ENCODE measurements around the gene AUTS2.

DNA sequence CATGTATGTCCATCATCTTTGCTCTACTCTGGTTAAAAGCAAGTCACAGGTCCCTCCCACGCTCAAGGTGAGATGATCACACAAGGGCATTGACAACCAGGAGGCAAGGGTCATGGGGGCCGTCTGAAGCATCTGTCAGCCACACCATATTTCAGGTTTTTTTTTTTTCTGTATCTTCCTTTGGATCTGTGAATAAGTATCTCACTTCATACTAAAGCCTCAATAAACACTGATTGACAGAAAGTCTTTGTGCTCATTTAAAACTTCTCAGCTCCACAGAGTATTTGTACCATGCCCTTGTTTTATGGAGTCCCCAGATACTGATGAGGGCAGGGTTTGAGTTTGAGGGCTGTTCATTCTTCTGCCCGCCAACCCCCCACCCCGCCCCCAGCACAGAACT is 45.0 kb downstream of the AUTS2 start:
- TF ChIP-seq, protein P1, sequence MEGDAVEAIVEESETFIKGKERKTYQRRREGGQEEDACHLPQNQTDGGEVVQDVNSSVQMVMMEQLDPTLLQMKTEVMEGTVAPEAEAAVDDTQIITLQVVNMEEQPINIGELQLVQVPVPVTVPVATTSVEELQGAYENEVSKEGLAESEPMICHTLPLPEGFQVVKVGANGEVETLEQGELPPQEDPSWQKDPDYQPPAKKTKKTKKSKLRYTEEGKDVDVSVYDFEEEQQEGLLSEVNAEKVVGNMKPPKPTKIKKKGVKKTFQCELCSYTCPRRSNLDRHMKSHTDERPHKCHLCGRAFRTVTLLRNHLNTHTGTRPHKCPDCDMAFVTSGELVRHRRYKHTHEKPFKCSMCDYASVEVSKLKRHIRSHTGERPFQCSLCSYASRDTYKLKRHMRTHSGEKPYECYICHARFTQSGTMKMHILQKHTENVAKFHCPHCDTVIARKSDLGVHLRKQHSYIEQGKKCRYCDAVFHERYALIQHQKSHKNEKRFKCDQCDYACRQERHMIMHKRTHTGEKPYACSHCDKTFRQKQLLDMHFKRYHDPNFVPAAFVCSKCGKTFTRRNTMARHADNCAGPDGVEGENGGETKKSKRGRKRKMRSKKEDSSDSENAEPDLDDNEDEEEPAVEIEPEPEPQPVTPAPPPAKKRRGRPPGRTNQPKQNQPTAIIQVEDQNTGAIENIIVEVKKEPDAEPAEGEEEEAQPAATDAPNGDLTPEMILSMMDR (IDR thresholded peaks at IDR 0.05 in 2 of 3, conservative IDR thresholded peaks at IDR 0.05 in 1 of 3; ENCODE audit: control insufficient read depth in 2 of 3, extremely low read depth in 1 of 3, insufficient read depth in 1 of 3, low read depth in 3 of 3, low read length in 3 of 3): no peak
- no peak for TF ChIP-seq EP300 (IDR thresholded peaks at IDR 0.05; ENCODE audit: borderline replicate concordance in 1 of 2, control insufficient read depth in 1 of 2, low read depth in 2 of 2, low read length in 2 of 2)
- no peak for TF ChIP-seq DPF2 (IDR thresholded peaks at IDR 0.05)
- TF ChIP-seq, protein P2, sequence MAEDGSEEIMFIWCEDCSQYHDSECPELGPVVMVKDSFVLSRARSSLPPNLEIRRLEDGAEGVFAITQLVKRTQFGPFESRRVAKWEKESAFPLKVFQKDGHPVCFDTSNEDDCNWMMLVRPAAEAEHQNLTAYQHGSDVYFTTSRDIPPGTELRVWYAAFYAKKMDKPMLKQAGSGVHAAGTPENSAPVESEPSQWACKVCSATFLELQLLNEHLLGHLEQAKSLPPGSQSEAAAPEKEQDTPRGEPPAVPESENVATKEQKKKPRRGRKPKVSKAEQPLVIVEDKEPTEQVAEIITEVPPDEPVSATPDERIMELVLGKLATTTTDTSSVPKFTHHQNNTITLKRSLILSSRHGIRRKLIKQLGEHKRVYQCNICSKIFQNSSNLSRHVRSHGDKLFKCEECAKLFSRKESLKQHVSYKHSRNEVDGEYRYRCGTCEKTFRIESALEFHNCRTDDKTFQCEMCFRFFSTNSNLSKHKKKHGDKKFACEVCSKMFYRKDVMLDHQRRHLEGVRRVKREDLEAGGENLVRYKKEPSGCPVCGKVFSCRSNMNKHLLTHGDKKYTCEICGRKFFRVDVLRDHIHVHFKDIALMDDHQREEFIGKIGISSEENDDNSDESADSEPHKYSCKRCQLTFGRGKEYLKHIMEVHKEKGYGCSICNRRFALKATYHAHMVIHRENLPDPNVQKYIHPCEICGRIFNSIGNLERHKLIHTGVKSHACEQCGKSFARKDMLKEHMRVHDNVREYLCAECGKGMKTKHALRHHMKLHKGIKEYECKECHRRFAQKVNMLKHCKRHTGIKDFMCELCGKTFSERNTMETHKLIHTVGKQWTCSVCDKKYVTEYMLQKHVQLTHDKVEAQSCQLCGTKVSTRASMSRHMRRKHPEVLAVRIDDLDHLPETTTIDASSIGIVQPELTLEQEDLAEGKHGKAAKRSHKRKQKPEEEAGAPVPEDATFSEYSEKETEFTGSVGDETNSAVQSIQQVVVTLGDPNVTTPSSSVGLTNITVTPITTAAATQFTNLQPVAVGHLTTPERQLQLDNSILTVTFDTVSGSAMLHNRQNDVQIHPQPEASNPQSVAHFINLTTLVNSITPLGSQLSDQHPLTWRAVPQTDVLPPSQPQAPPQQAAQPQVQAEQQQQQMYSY (CRISPR knock-in tag; IDR thresholded peaks at IDR 0.05): no peak
- TF ChIP-seq EED (IDR thresholded peaks at IDR 0.05; ENCODE audit: low read depth): no peak
- no peak for TF ChIP-seq RBBP5 (conservative IDR thresholded peaks at IDR 0.05)
- no peak for TF ChIP-seq SP1 (IDR thresholded peaks at IDR 0.05; ENCODE audit: low read depth, low read length)
- TF ChIP-seq HDAC2 (IDR thresholded peaks at IDR 0.05): no peak
- TF ChIP-seq PML (IDR thresholded peaks at IDR 0.05; ENCODE audit: low read length): no peak
- no peak for TF ChIP-seq NFXL1 (IDR thresholded peaks at IDR 0.05; ENCODE audit: borderline replicate concordance)

Measured in GM12878 (cell line).